ENCODE measurements around the gene ACTR5.
A peak's percentile ranks its signal among the peaks of the same experiment; 100 is the strongest.

The ACTR5 gene

DNA sequence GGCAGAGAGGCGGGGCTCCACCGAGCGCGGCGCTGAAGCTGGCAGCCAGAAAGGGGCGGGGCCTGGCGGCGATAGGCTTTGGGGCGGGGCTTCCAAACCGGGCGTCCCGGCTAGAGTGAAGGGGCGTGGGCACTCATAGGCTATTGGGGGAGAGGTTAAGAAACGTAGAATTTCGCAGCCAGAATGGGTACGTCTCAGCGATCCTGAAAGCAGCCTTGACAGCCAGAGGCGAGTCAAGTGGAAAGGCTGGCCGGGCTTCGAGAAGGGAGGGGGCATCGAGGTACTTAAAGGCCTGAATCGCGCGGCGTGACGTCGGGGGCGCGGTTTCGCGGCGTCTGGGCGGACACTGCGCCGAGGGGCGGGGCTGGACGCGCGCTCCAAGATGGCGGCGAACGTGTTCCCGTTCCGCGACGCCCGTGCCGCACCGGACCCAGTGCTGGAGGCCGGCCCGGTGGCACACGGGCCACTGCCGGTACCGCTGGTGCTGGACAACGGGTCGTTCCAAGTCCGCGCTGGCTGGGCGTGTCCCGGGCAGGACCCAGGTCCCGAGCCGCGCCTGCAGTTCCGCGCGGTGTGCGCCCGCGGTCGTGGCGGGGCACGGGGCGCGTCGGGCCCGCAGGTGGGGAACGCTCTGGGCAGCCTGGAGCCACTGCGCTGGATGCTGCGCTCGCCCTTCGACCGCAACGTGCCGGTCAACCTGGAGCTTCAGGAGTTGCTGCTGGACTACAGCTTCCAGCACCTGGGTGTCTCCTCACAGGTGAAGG lies at the start of gene ACTR5:
Gene ACTR5 (plus strand): TSS at position 364 of the 764 bp plus-strand sequence. CDS start 19 bp downstream, at position 383.
- peak; percentile 96 for DNase-seq

DNA sequence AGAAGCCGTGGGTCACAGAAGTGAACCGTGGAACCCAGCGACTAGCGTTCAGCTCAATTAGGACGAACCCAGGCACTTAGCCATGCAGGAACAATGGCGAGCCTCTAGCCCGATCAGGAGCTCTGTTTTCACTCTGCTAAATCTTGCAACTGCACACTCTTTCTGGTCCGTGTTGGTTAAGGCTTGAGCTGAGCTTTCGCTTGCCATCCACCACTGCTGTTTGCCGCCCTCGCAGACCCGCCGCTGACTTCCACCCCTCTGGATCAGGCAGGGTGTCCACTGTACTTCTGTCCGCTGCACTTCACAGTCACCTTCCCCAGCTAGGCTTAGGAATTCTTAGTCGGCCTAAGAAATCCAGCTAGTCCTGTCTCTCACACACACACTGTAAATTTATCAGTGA lies 49.7 kb upstream of the ACTR5 start:
- no peak for DNase-seq

DNA sequence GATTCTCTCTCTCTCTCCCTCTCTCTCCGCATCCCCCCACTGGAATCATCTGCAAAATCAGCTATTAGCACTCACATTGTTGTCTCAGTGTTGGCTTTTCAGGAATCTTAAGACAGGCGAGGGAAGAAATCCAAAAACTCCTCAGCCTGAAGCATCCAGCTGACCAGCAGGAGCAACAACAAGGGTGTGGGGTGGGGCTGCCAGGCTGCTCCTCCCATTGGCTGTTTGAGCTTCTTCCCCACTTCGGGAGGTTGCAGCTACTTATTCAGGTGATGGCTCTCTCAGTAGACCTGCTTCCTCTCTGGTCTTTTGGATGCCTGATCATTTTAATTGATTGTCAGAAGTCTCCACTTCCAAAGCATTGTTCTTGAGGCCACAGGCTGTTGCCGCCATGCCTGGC lies 48.1 kb upstream of the ACTR5 start:
- no peak for DNase-seq

DNA sequence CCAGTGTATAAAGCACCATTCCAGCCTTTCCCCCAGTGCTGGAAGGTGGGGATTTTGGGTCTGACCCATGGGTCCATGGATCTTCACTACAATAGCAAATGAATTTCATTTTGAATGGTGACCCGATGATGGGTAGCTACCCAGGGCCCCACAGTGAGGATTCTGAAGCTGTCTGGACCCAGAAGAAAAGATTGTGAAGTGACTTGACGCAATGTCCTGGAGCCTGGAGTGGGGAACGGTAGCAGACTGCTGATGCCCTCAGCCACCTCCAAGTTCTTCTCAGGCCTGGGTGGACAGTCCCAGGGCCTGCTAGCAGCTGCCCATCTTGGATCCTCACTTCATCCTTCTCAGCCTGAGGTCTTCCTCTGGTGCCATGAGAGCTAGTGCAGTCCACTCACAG lies 47.3 kb upstream of the ACTR5 start:
- DNase-seq = no peak

DNA sequence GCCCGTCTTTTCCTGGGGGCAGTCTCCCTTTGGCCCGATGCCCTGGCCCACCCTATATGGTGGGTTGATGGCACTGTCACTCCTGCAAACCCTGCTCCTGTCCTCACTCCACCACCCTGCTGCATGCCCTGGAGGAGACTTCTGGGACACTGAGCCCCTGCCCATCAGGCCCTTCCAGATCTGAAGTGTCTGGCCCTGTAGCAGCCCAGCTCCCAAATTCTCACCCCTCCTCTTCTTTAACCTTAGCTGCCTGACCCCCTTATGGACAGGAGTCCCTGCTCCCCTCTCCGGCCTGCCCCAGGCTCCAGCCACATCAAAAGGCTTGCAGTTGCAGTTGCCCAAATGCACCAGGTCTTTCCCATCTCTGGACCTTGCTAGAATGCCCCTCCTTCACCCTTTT lies 44.7 kb upstream of the ACTR5 start:
- no peak for DNase-seq

DNA sequence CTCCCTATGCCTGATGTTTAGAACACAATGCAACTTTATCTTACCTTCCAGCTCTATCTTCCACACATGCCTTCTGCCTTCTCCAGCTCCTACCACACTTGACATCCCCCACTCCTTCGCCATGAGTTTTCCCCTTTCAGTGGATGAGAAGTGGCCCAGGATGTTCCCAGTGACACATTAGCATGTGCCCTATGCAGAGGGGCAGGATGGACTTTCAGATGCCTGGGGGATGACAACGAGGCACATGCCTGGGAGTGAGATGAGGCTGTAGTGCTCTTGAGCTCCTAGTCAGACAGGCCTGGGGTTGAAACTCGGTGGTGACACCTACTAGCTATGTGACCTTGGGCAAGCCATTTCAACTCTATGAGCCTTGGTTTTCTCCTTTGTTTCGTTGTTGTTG lies 44.1 kb upstream of the ACTR5 start:
- DNase-seq = no peak

DNA sequence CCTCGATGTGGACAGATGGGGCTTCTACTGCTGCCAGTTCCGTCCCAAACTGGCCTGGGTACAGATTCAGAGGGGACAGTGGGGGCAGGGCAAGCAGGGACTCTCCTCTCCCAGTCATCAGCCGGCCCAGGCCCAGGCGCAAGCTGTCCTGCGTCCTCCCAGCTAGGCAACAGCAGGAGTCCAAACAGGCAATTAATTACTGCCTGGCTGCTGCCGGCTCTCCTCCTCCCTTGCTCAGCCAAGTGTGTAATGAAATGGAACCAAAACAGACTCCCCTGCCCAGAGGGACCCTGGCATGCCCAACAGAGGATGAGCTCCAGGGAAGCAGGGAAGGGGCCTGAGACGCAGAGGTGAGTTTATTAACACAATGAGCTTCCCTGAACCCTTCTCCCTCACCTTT lies 41.8 kb upstream of the ACTR5 start:
- DNase-seq = no peak

DNA sequence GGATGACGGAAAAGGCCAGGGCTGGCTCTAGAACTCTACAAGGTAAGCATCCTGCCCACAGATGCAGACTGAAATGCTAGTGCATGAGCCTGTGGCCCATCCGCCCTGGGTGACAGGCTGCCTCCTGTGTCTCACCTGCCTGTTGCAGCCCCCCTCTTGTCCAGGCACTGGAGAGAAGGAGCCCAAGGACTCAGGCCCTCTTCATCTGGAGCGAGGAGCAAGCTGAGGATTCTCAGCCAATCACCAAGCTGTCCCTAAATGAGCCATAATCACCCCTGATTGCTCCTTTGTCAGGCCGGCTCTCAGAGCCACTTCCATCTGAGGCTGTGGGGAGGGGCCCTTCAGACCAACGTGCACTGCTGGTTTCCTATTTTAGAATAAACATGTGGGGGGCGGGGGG lies 34.0 kb upstream of the ACTR5 start:
- DNase-seq = no peak

DNA sequence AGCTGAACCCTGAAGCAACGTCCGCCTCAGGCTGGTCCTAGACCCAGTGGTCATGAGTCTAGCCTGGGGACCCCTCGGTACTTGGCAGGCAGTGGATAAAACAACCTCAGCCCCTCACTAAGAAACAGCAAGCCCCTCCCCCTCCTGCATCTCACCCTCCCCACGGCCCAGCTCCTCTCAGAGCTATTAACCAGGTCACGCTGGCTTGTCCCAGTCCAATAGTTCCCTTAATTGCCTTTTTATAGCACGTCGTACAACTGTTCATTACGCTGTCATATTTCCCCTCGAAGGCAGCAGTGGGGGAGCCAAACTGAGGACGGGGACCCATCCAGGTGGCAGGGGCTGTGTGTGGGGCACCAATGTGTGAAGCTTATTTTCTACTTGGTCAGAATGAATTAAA lies 32.6 kb upstream of the ACTR5 start:
- no peak for DNase-seq

DNA sequence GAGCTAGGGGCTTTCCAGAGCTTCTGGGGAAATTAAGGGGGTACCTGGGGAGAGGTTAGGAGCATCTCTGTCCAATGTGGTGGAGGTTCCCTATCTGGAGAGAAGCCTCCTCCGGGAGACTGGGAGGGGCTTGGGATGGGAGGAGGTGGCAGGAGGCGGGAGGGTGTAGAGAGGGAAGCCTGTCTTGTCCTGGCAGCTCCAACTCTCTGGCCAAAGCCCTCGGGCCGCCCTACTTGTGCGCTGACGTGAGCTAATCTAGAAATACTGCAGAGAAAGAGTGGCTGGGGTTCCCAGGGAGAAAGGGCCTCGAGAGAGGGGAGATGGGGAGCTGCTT lies 25.6 kb upstream of the ACTR5 start:
- DNase-seq = no peak

DNA sequence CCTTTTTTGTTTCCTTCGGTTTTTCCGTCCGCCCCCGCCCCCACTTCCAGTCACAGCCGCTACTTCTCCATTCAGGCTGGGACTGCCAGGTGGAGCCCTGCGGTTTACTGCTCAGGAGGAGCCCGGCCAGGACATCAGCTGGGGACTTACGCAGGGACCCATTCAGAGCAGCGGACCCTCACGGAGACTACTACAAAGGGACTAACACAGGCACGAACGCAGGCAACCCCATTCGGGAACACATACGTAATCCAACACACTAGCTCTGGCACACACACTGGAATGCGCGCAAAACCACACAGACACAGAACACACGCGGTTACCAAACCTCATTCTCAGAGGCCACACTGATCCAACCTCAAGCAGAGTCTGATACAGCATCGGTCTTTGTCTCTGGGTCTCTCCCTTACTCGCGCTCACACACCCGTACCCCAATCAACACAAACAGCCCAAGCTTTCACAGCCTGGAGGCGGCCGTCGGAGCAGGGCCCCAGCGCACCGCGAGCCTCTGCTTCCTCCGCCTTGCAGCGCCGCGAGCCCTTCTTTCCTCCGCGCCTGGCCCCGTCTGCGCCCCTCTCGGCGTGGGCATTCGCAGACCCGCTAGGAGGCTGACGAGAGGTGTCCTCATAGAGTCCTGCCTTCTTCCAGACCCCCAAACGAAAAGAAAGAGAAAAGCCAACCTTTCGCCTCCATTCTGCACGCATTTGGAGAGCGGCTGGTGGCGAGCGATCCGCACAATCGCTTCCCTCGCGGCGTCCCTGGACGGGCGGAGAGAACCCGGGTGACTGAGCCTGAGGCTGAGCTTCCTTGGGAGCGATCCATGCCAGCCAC lies 25.0 kb upstream of the ACTR5 start:
- DNase-seq = no peak

DNA sequence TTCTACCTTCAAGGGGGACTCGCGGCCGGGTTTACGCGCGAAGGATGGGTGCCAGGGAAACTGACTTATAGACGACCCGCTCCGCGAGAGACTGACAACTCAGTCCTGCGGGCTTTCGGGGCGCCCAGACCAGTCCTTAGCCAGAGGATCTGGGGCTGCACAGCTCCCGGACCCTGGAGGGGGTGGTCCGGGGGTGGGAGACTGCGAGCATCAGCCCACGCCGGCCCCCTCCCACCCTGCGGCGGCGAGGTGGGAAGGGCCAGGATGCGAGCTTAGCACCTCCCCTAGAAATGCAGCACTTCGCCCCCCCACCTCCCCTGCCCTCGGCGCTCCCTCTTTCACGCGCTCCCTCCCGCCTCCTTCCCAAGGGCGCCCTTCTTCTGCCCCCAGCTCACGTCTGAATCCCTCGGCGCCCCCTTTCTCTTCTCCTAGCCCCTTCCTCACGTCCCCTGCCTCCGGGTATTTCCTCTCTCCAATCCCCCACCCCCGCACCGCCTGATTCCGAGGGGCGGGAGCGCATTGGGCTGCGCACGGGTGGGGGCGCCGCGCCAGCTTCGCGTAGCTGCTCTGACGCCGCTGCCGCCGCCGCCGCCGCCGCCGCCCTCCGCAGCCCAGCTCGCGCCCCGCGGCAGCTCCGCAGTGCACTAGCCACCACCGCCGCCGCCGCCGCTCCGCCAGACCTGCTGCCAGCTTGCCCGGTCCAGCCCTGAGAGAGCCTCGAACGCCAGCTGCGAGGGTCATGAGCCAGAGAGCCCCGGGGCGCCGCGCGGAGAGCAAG lies 24.2 kb upstream of the ACTR5 start, which contains the start of gene SLC32A1:
Gene SLC32A1 (plus strand): TSS at position 639 of the 778 bp plus-strand sequence. CDS start 239 bp downstream, outside the sequence.
- no peak for DNase-seq

DNA sequence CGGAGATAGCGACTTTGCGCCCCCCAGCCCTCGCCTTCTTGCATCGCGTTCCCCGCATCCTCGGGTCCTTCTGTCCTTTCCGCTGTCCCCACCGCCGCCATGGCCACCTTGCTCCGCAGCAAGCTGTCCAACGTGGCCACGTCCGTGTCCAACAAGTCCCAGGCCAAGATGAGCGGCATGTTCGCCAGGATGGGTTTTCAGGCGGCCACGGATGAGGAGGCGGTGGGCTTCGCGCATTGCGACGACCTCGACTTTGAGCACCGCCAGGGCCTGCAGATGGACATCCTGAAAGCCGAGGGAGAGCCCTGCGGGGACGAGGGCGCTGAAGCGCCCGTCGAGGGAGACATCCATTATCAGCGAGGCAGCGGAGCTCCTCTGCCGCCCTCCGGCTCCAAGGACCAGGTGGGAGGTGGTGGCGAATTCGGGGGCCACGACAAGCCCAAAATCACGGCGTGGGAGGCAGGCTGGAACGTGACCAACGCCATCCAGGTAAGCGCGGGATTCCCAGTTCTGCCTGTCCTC lies 23.6 kb upstream of the ACTR5 start:
- no peak for DNase-seq

DNA sequence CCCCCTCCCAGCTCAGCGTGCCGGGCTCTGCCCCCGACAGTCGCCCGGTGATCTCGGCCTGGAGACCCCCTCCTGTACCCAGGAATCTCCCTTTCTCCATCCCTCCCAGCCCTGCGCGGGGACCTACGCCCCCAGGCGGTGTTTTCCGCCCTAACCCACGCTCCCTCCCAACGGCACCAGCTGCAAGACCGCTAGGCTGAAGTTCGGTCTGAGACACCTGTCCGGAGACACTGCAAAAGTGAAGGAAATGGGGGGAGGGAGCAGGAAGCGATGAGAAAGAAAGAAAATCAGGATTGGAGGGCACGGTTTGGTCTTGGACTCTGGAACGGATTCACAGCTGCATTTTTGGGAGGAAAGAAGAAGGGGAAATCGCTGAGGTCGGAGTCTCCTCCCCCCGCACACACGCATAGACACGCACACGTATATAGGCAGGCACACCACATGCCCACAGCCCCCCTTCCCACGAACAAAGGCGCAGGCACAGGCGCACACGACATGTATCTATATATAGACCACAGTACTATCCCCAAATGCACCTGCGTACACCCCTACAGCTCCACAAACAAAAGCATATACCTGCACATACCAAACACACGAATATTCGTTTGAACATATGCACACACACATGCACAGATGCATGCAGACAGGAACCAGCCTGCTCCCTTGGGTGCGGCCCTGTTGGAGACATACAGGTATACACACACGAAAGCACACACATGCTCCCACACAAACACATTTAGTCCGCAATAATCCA lies 22.9 kb upstream of the ACTR5 start:
- DNase-seq = no peak

DNA sequence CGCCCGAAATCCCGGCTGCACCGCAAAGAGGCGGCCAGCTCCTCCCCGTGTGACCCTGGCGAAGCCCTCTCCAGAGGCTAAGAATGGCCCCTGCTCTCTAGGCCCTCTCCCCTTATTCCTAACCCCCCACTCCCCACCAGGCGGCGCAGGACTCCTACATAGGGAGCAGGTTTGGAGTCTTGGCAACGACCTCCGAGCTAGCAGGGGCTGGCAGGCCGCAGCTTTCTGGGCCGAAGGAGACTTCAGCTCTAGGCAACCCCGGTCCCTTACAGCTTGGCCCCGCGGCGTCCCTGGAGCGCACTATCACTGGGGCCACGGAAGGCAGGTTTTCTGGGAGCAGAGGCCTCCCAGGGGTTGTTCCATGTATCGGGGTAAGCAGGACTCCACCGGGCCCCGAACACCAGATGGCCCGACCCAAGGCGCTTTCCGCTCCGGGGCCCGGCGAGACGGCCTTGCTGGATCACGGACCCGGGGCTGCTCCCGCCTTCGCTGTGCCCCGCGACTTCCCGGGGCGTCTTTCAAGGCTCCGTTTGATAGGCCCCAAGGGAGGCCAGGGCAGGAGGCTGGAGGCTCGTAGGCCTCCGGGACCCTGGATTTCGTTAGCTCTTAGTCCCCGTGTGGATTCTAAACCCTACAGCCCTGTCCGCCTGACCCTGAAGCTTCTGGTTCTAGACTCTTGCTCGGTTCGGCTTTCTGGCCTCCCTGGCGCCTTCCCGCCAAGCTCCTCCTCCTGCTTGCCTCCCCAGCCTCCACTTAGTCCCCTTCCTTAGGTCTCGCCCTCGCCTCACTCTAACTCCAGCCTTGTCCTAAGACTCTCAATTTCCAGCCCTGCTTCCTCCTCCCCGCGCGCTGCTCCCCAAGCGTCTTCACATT lies 22.1 kb upstream of the ACTR5 start:
- peak; percentile 51 for DNase-seq

DNA sequence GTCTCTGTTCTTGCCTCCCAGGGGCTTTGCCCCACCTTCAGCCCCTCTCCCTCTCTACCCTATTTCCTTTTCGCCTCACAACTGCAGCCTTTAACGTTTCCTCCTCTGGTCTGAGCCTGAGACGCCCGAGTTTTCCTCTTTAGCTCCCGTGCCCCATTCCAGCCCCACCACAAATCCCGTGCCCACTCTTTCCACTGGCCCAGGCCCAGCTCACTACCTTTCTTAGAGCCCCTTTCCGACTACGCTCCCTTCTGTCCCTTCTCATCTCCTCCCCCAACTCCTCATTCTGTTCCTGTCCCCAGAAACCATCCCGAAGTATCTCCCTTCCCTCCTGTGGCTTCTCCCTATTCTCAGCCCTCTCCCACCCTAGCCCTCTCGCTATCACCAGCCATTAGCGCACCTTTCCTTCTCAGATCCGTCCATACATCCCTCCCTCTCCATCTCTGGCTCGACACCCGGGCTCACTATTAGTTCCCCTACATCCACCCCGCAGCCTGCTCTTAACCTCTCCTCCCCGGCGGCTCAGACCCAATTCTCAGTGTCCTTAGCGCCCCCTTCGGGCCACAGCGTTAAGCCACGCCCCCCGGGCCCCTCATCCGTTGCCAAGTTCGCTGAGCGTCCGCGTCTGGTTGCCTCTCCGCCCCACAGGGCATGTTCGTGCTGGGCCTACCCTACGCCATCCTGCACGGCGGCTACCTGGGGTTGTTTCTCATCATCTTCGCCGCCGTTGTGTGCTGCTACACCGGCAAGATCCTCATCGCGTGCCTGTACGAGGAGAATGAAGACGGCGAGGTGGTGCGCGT lies 21.3 kb upstream of the ACTR5 start:
- DNase-seq = peak; percentile 76

DNA sequence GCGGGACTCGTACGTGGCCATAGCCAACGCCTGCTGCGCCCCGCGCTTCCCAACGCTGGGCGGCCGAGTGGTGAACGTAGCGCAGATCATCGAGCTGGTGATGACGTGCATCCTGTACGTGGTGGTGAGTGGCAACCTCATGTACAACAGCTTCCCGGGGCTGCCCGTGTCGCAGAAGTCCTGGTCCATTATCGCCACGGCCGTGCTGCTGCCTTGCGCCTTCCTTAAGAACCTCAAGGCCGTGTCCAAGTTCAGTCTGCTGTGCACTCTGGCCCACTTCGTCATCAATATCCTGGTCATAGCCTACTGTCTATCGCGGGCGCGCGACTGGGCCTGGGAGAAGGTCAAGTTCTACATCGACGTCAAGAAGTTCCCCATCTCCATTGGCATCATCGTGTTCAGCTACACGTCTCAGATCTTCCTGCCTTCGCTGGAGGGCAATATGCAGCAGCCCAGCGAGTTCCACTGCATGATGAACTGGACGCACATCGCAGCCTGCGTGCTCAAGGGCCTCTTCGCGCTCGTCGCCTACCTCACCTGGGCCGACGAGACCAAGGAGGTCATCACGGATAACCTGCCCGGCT lies 20.6 kb upstream of the ACTR5 start:
- no peak for DNase-seq

DNA sequence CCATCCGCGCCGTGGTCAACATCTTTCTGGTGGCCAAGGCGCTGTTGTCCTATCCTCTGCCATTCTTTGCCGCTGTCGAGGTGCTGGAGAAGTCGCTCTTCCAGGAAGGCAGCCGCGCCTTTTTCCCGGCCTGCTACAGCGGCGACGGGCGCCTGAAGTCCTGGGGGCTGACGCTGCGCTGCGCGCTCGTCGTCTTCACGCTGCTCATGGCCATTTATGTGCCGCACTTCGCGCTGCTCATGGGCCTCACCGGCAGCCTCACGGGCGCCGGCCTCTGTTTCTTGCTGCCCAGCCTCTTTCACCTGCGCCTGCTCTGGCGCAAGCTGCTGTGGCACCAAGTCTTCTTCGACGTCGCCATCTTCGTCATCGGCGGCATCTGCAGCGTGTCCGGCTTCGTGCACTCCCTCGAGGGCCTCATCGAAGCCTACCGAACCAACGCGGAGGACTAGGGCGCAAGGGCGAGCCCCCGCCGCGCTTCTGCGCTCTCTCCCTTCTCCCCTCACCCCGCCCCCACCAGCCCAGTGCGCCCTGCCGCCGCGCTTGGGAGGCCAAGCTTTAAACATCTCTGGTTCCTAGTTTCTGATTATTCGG lies 20.0 kb upstream of the ACTR5 start:
- no peak for DNase-seq

DNA sequence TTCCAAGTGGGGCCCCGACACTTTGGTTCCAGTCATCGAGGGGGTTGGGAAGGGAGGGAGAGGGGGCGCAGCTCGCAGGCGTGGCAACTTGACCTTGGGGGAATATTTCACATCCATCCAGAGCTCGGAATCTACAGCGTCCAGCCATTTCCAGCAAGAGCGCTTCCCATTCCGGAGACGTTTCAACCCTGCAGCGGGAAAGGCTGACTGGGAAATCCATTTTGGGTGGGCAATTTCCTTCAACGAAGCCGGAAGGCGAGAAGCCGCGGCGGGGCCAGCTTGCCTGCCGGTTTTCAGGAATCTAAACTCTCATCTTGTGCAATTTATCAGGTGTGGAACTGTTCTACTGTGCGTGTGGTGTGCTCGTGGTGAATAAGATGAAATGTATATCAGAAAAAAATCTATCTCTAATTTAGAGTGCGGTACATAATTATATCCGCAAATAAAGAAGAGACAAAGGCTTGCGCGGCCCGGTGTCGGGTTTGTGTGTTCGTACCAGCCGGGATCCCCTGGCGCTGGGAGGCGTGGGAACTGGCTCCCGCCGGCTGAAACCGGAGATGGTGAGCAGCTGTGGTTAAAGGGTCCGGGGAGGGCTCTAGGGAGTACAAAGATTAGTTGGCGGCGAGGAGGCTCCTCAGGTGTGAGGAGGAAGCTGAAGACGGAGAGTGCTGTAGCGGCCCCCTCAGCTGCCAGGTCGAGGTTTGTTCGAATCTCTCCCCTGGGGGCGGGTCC lies 19.2 kb upstream of the ACTR5 start:
- no peak for DNase-seq
